GM19328 (cell line): ENCODE data around the gene CREG1.
"Not testable (repeated sequence)": the region's sequence is repeated elsewhere in the genome, so short reads cannot be mapped to it uniquely, and the experiment has no call there.

ENCODE experiments used
- ATAC-seq: cut with Tn5 transposase; IDR thresholded peaks from one replicate; pipeline ENCODE4 v1.9.1; 2021; ENCODE audit warnings: mild to moderate bottlenecking, moderate library complexity; ENCODE audit not compliant: unreplicated experiment

The CREG1 gene

GRCh38 chr1:167553136-167554027 lies at the start of gene CREG1:
Gene CREG1, minus strand, starts transcription at chr1:167553762.
- ATAC-seq = peak; percentile 98

GRCh38 chr1:167602840-167603239 lies 49.3 kb upstream of the CREG1 start:
- ATAC-seq = no peak

GRCh38 chr1:167601442-167602383 lies 48.2 kb upstream of the CREG1 start:
- no peak for ATAC-seq

- no peak for ATAC-seq
These were observed 46.5 kb upstream of the CREG1 start for GRCh38 chr1:167599957-167600581.

- no peak for ATAC-seq
These were observed 41.3 kb upstream of the CREG1 start for GRCh38 chr1:167594822-167595221.

- no peak for ATAC-seq
These were observed 40.3 kb upstream of the CREG1 start for GRCh38 chr1:167593860-167594259.

- no peak for ATAC-seq
These were observed 38.9 kb upstream of the CREG1 start for GRCh38 chr1:167592475-167592874.

GRCh38 chr1:167588361-167588760 lies 34.8 kb upstream of the CREG1 start:
- ATAC-seq = no peak

GRCh38 chr1:167587872-167588271 lies 34.3 kb upstream of the CREG1 start:
- no peak for ATAC-seq

GRCh38 chr1:167587342-167587741 lies 33.8 kb upstream of the CREG1 start:
- ATAC-seq = no peak

- no peak for ATAC-seq
These were observed 31.0 kb upstream of the CREG1 start for GRCh38 chr1:167584581-167584980.

- no peak for ATAC-seq
These were observed 29.2 kb upstream of the CREG1 start for GRCh38 chr1:167582722-167583121.

GRCh38 chr1:167582064-167582463 lies 28.5 kb upstream of the CREG1 start:
- ATAC-seq = no peak

GRCh38 chr1:167579986-167580385 lies 26.4 kb upstream of the CREG1 start:
- no peak for ATAC-seq

GRCh38 chr1:167578939-167579521 lies 25.5 kb upstream of the CREG1 start:
- ATAC-seq = no peak

GRCh38 chr1:167575649-167576048 lies 22.1 kb upstream of the CREG1 start:
- ATAC-seq = no peak

- ATAC-seq = no peak
These were observed 19.5 kb upstream of the CREG1 start for GRCh38 chr1:167573035-167573434.

GRCh38 chr1:167570712-167571111 lies 17.1 kb upstream of the CREG1 start:
- not testable (repeated sequence) for ATAC-seq

- ATAC-seq = no peak
These were observed 14.1 kb upstream of the CREG1 start for GRCh38 chr1:167567663-167568062.

- ATAC-seq = no peak
These were observed 13.2 kb upstream of the CREG1 start for GRCh38 chr1:167566766-167567165.

- no peak for ATAC-seq
These were observed 12.4 kb upstream of the CREG1 start for GRCh38 chr1:167565922-167566321.
